GM15510 (cell line): Measurements from ENCODE around the gene AGRN.

ENCODE experiments used
- POLR2A ChIP-seq: IDR thresholded peaks from 3 replicates; pipeline ENCODE4 v1.6.1; 2011; ENCODE audit warnings: borderline replicate concordance; ENCODE audit not compliant: insufficient read length; ENCODE audit errors: extremely low read depth

AGRN gene

GRCh38 chr1:1069711-1070676, 50.1 kb downstream of the AGRN start:
- TF ChIP-seq POLR2A = no peak

DNA sequence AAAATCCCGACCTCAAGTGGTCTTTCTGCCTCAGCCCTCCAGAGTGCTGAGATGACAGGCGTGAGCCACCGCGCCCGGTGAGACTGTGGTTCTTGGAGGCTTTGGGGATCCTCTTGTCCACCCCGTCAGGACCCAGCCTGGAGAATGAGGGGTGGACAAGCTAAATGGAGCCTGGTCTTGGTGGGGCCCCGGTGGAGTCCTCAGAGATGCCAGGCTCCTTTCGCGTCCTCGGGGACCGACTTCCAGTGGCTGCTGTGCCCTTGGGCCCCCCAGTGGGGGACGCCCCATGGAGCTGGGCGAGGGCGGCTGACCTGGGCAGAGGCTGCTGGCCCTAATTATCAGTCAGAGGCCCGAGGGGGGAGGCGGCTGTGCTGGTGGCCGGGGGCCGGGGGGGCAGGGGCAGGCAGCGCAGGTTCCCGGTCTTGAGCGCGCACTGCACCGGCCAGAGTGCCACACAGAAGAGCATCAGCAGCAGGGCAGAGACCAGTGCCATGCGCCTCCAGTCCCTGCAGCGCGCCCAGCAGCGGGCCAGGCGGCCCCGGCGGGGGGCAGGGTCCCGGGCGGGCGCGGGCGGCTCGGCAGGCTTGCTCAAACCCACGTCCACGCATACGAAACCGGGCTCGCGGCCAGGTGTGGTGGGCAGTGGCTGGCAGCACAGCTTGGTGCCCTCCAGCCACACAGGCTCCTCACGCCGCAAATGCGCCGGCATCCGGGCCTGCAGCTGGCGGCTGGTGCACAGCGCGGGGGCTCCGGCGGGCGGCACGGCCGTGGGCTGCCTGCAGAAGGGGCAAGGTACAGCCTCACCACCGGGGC, 51.8 kb downstream of the AGRN start:
- no peak for TF ChIP-seq POLR2A

DNA sequence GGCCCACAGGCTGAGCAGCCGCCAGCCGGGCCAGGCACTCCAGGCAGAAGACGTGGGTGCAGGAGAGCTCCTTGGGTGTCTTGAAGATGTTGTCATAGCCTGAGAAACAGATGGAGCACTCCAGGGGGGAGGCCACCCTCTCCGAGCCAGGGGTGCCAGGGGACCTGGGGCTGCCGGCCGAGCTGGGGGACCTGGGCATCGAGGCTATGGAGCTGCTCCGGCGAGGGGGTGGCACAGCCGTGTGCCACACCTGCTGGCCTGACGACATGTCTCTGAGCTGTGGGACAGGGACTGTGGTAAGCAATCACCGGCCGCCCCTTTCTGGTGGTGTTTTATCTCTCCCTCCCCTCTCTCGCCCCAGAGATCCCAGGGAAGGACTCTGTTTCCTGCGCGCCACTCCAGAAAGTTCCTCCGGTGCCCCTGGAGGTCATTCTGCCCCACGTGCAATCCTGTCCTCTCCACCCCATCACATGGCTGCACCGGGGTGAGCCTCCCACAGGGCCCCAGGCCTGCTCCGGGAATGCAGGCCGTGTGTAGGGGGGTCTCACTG, 52.5 kb downstream of the AGRN start:
- TF ChIP-seq POLR2A = no peak

GRCh38 chr1:1072849-1073742, 53.2 kb downstream of the AGRN start:
- no peak for TF ChIP-seq POLR2A

- no peak for TF ChIP-seq POLR2A
Measured at GRCh38 chr1:1073743-1074587, 54.0 kb downstream of the AGRN start, which contains the start of gene RNF223. Gene RNF223, minus strand, starts transcription at chr1:1074306. Its CDS starts 1,740 bp downstream, at chr1:1072566.

DNA sequence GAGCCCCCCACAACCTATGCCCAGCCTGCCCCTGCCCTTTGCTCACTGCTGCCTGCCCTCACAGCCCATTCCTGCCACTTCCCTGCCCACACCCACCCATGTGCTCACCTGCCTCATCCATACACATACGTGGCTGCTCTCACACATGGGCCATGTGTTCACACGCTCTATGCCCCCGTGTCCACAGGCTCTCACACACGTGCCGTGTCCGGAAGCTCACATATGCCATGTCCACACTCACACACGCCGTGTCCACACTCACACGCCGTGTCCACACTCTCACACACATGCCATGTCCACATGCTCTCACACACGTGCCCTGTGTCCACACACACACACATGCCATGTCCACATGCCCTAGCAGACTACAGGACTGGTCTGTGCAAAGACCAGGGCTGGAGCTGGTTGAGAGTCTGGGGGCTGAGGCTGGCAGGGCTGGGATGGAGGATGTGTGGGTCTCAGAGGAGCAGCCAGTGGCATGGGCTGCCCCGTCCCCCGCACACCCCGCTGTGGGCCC, 54.8 kb downstream of the AGRN start:
- TF ChIP-seq POLR2A = no peak

DNA sequence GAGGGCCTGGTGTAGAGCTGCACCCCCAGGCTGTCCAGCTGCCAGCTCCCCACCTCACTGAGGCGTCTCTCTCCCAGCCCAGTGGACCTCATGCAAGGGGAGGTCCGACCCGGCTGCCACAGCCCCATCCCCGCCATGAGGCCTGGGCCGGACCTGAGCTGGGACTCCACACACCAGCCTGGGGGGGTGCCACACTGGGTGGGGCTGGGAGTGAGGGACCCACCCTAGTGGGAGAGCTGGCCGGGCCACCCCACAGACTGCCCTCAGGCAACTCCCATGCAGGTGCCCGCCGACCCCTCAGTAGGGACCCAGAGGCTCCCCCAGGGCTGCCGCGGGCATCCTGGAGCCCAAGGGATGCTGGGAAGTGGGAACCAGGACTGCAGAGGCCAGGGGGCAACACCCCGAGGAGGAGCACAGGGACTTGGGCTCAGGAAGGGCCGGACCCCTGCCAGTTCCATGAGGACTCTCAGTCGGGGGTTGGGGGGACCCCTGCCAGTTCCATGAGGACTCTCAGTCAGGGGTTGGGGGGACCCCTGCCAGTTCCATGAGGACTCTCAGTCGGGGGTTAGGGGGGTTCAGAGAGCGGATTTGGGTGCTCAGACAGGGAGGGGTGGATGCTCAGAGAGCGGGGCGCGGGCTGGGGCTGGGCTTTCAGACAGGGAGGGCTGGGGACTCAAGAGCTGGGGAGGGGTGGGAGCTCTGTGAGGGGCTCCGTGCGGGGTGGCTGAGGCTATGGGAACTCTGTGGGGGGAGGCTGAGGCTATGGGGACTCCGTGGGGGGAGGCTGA, 55.4 kb downstream of the AGRN start:
- no peak for TF ChIP-seq POLR2A

DNA sequence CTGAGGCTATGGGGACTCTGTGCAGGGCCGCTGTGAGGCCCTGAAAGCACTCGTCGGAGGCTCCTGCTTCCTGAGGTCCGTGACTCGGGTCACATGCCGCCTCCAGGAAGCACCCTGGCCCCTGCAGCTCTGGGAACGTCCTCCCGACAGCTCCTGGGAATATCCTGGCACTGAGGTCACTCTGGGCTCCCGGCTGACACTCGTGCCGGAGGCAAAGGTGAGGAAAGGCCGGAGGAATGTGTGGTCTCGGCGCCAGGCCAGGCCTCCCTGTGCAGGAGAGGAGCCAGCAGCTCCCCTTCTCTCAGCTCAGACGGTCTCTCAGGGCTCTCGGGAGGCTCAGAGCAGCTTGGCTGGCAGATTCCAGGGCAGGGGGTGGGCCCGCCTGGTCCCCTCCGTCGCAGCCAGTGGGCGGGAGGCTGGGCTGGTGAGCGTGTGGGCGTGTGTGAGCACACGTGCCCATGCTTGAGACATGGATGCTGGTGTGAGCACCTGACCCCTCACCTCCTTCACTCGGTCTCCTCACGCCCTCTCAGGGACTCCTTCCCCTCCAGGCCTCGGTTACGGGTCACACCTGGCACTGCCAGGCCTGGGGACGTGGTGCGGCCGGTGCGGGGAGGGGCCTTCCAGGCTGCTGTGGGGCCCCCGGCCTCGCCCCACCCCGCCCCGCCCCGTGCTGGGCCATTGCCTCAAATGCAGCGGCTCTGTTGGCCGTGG, 59.6 kb downstream of the AGRN start:
- no peak for TF ChIP-seq POLR2A

- TF ChIP-seq POLR2A = no peak
Measured at GRCh38 chr1:1080122-1080757, 60.3 kb downstream of the AGRN start.

GRCh38 chr1:1080951-1081310, 61.0 kb downstream of the AGRN start:
- no peak for TF ChIP-seq POLR2A
